ENCODE measurements around the gene THBD.

Gene THBD

GRCh38 chr20:23010096-23010495, 39.4 kb downstream of the THBD start:
- no peak for DNase-seq
- no peak for ATAC-seq

GRCh38 chr20:23009636-23010035, 39.8 kb downstream of the THBD start:
- ATAC-seq (no peak), DNase-seq (no peak)

GRCh38 chr20:23008667-23009066, 40.8 kb downstream of the THBD start:
- DNase-seq = no peak
- no peak for ATAC-seq

- ATAC-seq = no peak
- DNase-seq = no peak
Observed at GRCh38 chr20:23007886-23008655, 41.4 kb downstream of the THBD start.

- DNase-seq = no peak
- no peak for ATAC-seq
Observed at GRCh38 chr20:23007462-23007861, 42.0 kb downstream of the THBD start.

- no peak for ATAC-seq
Observed at GRCh38 chr20:23005776-23006175, 43.7 kb downstream of the THBD start.

GRCh38 chr20:23003881-23004460, 45.5 kb downstream of the THBD start:
- ATAC-seq (no peak), DNase-seq (no peak)

More at GRCh38 chr20:23005776-23006175, 43.7 kb downstream of the THBD start:
- DNase-seq = no peak

- DNase-seq (no peak), ATAC-seq (no peak)
Observed at GRCh38 chr20:23003077-23003635, 46.3 kb downstream of the THBD start.

- DNase-seq (no peak), ATAC-seq (no peak)
Observed at GRCh38 chr20:23002276-23002675, 47.2 kb downstream of the THBD start.

- ATAC-seq = no peak
- no peak for DNase-seq
Observed at GRCh38 chr20:23000232-23000947, 49.1 kb downstream of the THBD start.

- DNase-seq (no peak), ATAC-seq (no peak)
Observed at GRCh38 chr20:22999756-23000155, 49.7 kb downstream of the THBD start.

GRCh38 chr20:22998476-22998875, 51.0 kb downstream of the THBD start:
- ATAC-seq (no peak), DNase-seq (no peak)

- DNase-seq (no peak), ATAC-seq (no peak)
Observed at GRCh38 chr20:22995923-22996322, 53.5 kb downstream of the THBD start.

All from stimulated activated naive CD8-positive, alpha-beta T cell treated with anti-CD3 and anti-CD28 coated beads, Interleukin-15, Interleukin-2, amounts not matched to agents 100 U/mL and 50 U/mL, for 24 hours (primary cell).